Psoas muscle (tissue), 8 donors: ENCODE measurements around the gene CNTNAP2. TPM values are rescaled to one million over a fixed set of nuclear protein-coding genes. Genes with fewer than 3 reads are reported as not detected.

Experiments
- ATAC-seq, 4 donors: fragments of 200-7000 bp; cut with Tn5 transposase; one replicate each; pipeline ENCODE4 v1.9.1; 2020; ENCODE audit warnings: moderate library complexity in 3 of 4, mild to moderate bottlenecking in 2 of 4
- DNase-seq, 2 donors: peaks; one replicate each; pipeline ENCODE4 v3.0.0-alpha.2; 2020
- H3K27ac ChIP-seq: fragments of 200-600 bp; one replicate; pipeline ENCODE4 v1.8.0; 2022
- H3K27me3 ChIP-seq, 3 donors: fragments of 200-600 bp in 1 of 3; one replicate each; pipeline versions ENCODE4 v1.6.1 to v1.8.0; 2013 to 2022; ENCODE audit warnings: low read length in 2 of 3, mild to moderate bottlenecking in 2 of 3, moderate library complexity in 1 of 3; ENCODE audit not compliant: insufficient read depth in 3 of 3
- H3K36me3 ChIP-seq, 2 donors: fragments of 200-600 bp in 1 of 2; one replicate each; pipeline versions ENCODE4 v1.6.1 to v1.8.0; 2013 to 2022; ENCODE audit warnings: low read depth in 1 of 2, mild to moderate bottlenecking in 1 of 2, moderate library complexity in 1 of 2; ENCODE audit not compliant: insufficient read depth in 1 of 2
- H3K4me1 ChIP-seq: fragments of 200-600 bp; one replicate; pipeline ENCODE4 v1.8.0; 2022
- H3K4me3 ChIP-seq: fragments of 200-600 bp; one replicate; pipeline ENCODE4 v1.8.0; 2022; ENCODE audit warnings: mild to moderate bottlenecking
- H3K9me3 ChIP-seq: fragments of 200-600 bp; one replicate; pipeline ENCODE4 v1.8.0; 2022
- CTCF ChIP-seq: fragments of 200-600 bp; IDR thresholded peaks from one replicate; pipeline ENCODE4 v1.8.0; 2022; ENCODE audit warnings: antibody characterized with exemption
- WGBS, 3 donors: extraction: QIAGEN DNeasy Blood & Tissue Kit; methylation state at CpG; one replicate each; pipeline versions ENCODE4 v1.1.6 to v1.1.7; 2013; 5-methylcytosine and 5-hydroxymethylcytosine counted together
- intact Hi-C, 2 donors: fragments of 100-400 bp; cut with DNase I; formaldehyde crosslinking; loops; one replicate each; pipeline versions ENCODE4 v1.11.0 to v1.14.2; 2022
- polyA plus RNA-seq, 3 donors: library from polyadenylated mRNA; stranded (reverse); fragments of 200-250 nt; gene quantifications; one replicate each; pipeline ENCODE4 v1.2.3, GENCODE V29; 2013
- total RNA-seq, 4 donors: library from RNA; stranded (reverse); fragmentation: NEBNext Ultra II Directional in 2 of 4; extraction: Animal tissue kit (Norgen Biotek cat#: 25700) in 2 of 4; gene quantifications; one replicate each; pipeline versions ENCODE4 v1.2.1 to v1.2.4, GENCODE V29; 2021 to 2023
- donor health status: healthy with polysubstance abuse.
- donor health status: DM: no; HTN: no; CAD: no; lungs with moderate emphysema.
- donor health status: Bipolar disorder and iron deficiency.
- donor health status: healthy.
- donor health status: DM: yes; HTN: yes; CAD: no.
- donor health status: DM: no; HTN: no; CAD: no.
- donor health status: DM: no; HTN: no; CAD: no.
- donor health status: DM: yes; HTN: yes; CAD: no.

The CNTNAP2 gene
- total and polyA plus RNA-seq, 7 donors, result 0.01 to 0.13 TPM; not detected in 5

- no peak for ATAC-seq
- Histone ChIP-seq H3K4me3 (no peak overlapping the region), H3K9me3 (no peaks in the 10 kb centered on the region), H3K27ac (no peak overlapping the region), H3K4me1 (no peaks in the 10 kb centered on the region), H3K27me3 (no peaks in the 10 kb centered on the region), H3K36me3 (no peaks in the 10 kb centered on the region)
- DNase-seq, result no peak
- WGBS, 3 donors, result 35 to 47% (median 43%) methylated on average over 7 of the region's 7 CpGs
- TF ChIP-seq CTCF, result no peak
- intact Hi-C loops, result no loop called here
Measured at GRCh38 chr7:148245381-148245780, 2128.8 kb downstream of the CNTNAP2 start.

GRCh38 chr7:148253629-148254028 is 2137.0 kb downstream of the CNTNAP2 start:
- Histone ChIP-seq H3K4me3 (no peak overlapping the region), H3K36me3 (no peaks in the 10 kb centered on the region), H3K27me3 (no peaks in the 10 kb centered on the region), H3K27ac (no peak overlapping the region), H3K9me3 (no peaks in the 10 kb centered on the region), H3K4me1 (no peaks in the 10 kb centered on the region)
- WGBS, 3 donors, result 89 to 93% (median 92%) methylated on average over 7 of the region's 7 CpGs
- ATAC-seq (no peak), DNase-seq (no peak)
- no peak for TF ChIP-seq CTCF
- intact Hi-C loops, result no loop called here

GRCh38 chr7:148255333-148255732 is 2138.7 kb downstream of the CNTNAP2 start:
- Histone ChIP-seq H3K4me3 (no peak overlapping the region), H3K27ac (no peak overlapping the region), H3K27me3 (no peaks in the 10 kb centered on the region), H3K9me3 (no peaks in the 10 kb centered on the region), H3K4me1 (no peaks in the 10 kb centered on the region), H3K36me3 (no peaks in the 10 kb centered on the region)
- no peak for TF ChIP-seq CTCF
- intact Hi-C loops, result no loop called here
- no peak for DNase-seq
- 43 to 52% (median 45%) methylated on average over 3 of the region's 3 CpGs for WGBS, 3 donors
- ATAC-seq, result no peak

- no peak for DNase-seq
- TF ChIP-seq CTCF, result no peak
- no peaks in the 10 kb centered on the region for H3K4me1 ChIP-seq
- no peak overlapping the region for H3K27ac ChIP-seq
- H3K36me3 ChIP-seq, result no peaks in the 10 kb centered on the region
- H3K27me3 ChIP-seq, result no peaks in the 10 kb centered on the region
- no peak overlapping the region for H3K4me3 ChIP-seq
- ATAC-seq, result no peak
- intact Hi-C loops, result no loop called here
- 76 to 83% (median 78%) methylated on average over 6 of the region's 6 CpGs for WGBS, 3 donors
- H3K9me3 ChIP-seq, result no peaks in the 10 kb centered on the region
Measured at GRCh38 chr7:148256433-148256832, 2139.8 kb downstream of the CNTNAP2 start.

- 43 to 51% (median 46%) methylated on average over 5 of the region's 5 CpGs for WGBS, 3 donors
- no peaks in the 10 kb centered on the region for H3K36me3 ChIP-seq
- no peak overlapping the region for H3K27ac ChIP-seq
- H3K27me3 ChIP-seq, result no peaks in the 10 kb centered on the region
- H3K9me3 ChIP-seq, result no peaks in the 10 kb centered on the region
- DNase-seq (no peak), ATAC-seq (no peak)
- TF ChIP-seq CTCF, result no peak
- intact Hi-C loops, result no loop called here
- no peak overlapping the region for H3K4me3 ChIP-seq
- no peaks in the 10 kb centered on the region for H3K4me1 ChIP-seq
Measured at GRCh38 chr7:148260599-148260998, 2144.0 kb downstream of the CNTNAP2 start.
